HepG2 (cell line): Measurements from ENCODE around the gene FAH. TPM values are rescaled to one million over a fixed set of nuclear protein-coding genes. Genes with fewer than 3 reads are reported as not detected.

Experiments
- ATAC-seq: fragments of 200-7000 bp; cut with Tn5 transposase; 3 replicates; pipeline ENCODE4 v1.9.1; 2020; ENCODE audit warnings: mild to moderate bottlenecking, moderate library complexity
- BruUV-seq: library from RNA; stranded (reverse); fragments of 400-500 nt; replicated peaks from 2 replicates; lab custom pipeline; 2021; lab: Mats Ljungman, UMichigan
- CTCF ChIA-PET: fragments of 300-600 bp; formaldehyde crosslinking; extraction: SDS; loops from one replicate; lab custom pipeline; 2021; ENCODE audit warnings: low total read pairs, inconsistent platforms, low intra/inter-chr PET ratio; lab: Yijun Ruan, JAX
- POLR2A ChIA-PET: fragments of 350-600 bp; sonication (Branson Sonifier 250); formaldehyde crosslinking; loops from one replicate; lab custom pipeline; 2020; ENCODE audit warnings: antibody characterized with exemption, inconsistent platforms; lab: Yijun Ruan, JAX
- DNase-seq: peaks from one replicate; pipeline ENCODE4 v3.0.0-alpha.2; 2015; ENCODE audit warnings: low spot score
- FAIRE-seq: peaks from 3 replicates; lab custom pipeline; 2011; peaks lifted over from hg19 to GRCh38; lab: Jason Lieb, UNC
- H2AFZ ChIP-seq: one replicate; pipeline ENCODE4 v1.6.1; 2011; ENCODE audit warnings: low read length, inconsistent platforms
- H3K27ac ChIP-seq: fragments of 300-600 bp; 3 replicates; pipeline ENCODE4 v1.8.0; 2011; ENCODE audit warnings: mixed run types, mild to moderate bottlenecking, mixed read lengths, low read length, inconsistent platforms; ENCODE audit not compliant: insufficient read depth; ENCODE audit errors: extremely low read length
- H3K27me3 ChIP-seq, 2 experiments: fragments of 200-600 bp in 1 of 2; 2 replicates in 1 of 2; 3 replicates in 1 of 2; pipeline versions ENCODE4 v1.6.0 to v1.8.0; 2011; ENCODE audit warnings: low read length in 2 of 2, mild to moderate bottlenecking in 2 of 2, moderate library complexity in 2 of 2, inconsistent platforms in 1 of 2; ENCODE audit not compliant: insufficient read depth in 2 of 2, control insufficient read depth in 1 of 2
- H3K36me3 ChIP-seq, 2 experiments: fragments of 200-600 bp in 1 of 2; replicated peaks in 1 of 2; 2 replicates in 1 of 2; 3 replicates in 1 of 2; pipeline versions ENCODE4 v1.5.1 to v1.8.0; 2011; ENCODE audit warnings: low read length in 2 of 2, inconsistent platforms in 1 of 2; ENCODE audit not compliant: insufficient read depth in 2 of 2, control insufficient read depth in 1 of 2
- H3K4me1 ChIP-seq: 2 replicates; pipeline ENCODE4 v1.5.1; 2012; ENCODE audit warnings: low read length, inconsistent platforms; ENCODE audit not compliant: insufficient read depth
- H3K4me2 ChIP-seq: 2 replicates; pipeline ENCODE4 v1.6.0; 2011; ENCODE audit warnings: low read depth, low read length, inconsistent platforms
- H3K4me3 ChIP-seq, 3 experiments: fragments of 200-600 bp in 1 of 3; sonication (generic), shearing (Covaris generic) in 1 of 3; replicated peaks in 1 of 3; 2 replicates each; pipeline ENCODE4 v1.5.1; 2011 to 2016; ENCODE audit warnings: low read length in 3 of 3, inconsistent platforms in 2 of 3, low read depth in 2 of 3, mild to moderate bottlenecking in 2 of 3, control low read depth in 1 of 3, mixed read lengths in 1 of 3; ENCODE audit not compliant: insufficient read depth in 1 of 3
- H3K79me2 ChIP-seq: one replicate; pipeline ENCODE4 v1.6.1; 2011; ENCODE audit warnings: low read length, inconsistent platforms; ENCODE audit not compliant: insufficient read depth
- H3K9ac ChIP-seq: 2 replicates; pipeline ENCODE4 v1.6.0; 2011; ENCODE audit warnings: mild to moderate bottlenecking, low read depth, low read length, inconsistent platforms; ENCODE audit not compliant: insufficient read depth
- H3K9me3 ChIP-seq: 2 replicates; pipeline ENCODE4 v1.5.1; 2012; ENCODE audit warnings: mild to moderate bottlenecking, low read length
- H4K20me1 ChIP-seq: 2 replicates; pipeline ENCODE4 v1.6.0; 2011; ENCODE audit warnings: inconsistent platforms, mild to moderate bottlenecking, low read length, moderate library complexity; ENCODE audit not compliant: insufficient read depth
- ATM ChIP-seq: fragments of 450-650 bp; IDR thresholded peaks from 2 replicates; pipeline ENCODE4 v1.7.1; 2017; ENCODE audit warnings: mild to moderate bottlenecking, borderline replicate concordance
- ELF3 ChIP-seq: IDR thresholded peaks from 2 replicates; pipeline ENCODE4 v1.6.1; 2016; ENCODE audit warnings: missing genetic modification reagents, missing compliant biosample characterization
- FOXA3 ChIP-seq: IDR thresholded peaks from 2 replicates; pipeline ENCODE4 v1.6.1; 2016; ENCODE audit warnings: missing genetic modification reagents, missing compliant biosample characterization
- HNF4G ChIP-seq, 2 experiments: sonication (generic) in 1 of 2; formaldehyde crosslinking in 1 of 2; IDR thresholded peaks; 2 replicates each; pipeline versions ENCODE4 v1.4.0 to v1.6.1; 2011 to 2020; ENCODE audit warnings: borderline replicate concordance in 2 of 2, low read depth in 2 of 2, mild to moderate bottlenecking in 2 of 2, low read length in 1 of 2, missing genetic modification reagents in 1 of 2, moderate library complexity in 1 of 2
- ISL2 ChIP-seq: sonication (generic); formaldehyde crosslinking; IDR thresholded peaks from 2 replicates; pipeline ENCODE4 v1.5.0; 2020; ENCODE audit warnings: missing genetic modification reagents
- MTF1 ChIP-seq: sonication (generic); formaldehyde crosslinking; IDR thresholded peaks from 2 replicates; pipeline ENCODE4 v1.5.0; 2020; ENCODE audit warnings: missing genetic modification reagents
- NCOR1 ChIP-seq: fragments of 200-600 bp; sonication (generic); IDR thresholded peaks from 2 replicates; pipeline ENCODE4 v1.7.0; 2017; ENCODE audit warnings: antibody characterized with exemption, low read length, borderline replicate concordance
- SMYD3 ChIP-seq: sonication (generic); formaldehyde crosslinking; IDR thresholded peaks from 2 replicates; pipeline ENCODE4 v1.8.1; 2023; ENCODE audit warnings: mild to moderate bottlenecking, missing genetic modification reagents
- SRSF1 ChIP-seq: fragments of 200-400 bp; formaldehyde crosslinking; optimal IDR thresholded peaks from 2 replicates; pipeline ENCODE3; 2017; ENCODE audit warnings: mild to moderate bottlenecking, low read depth, low read length, moderate library complexity
- ZFP36L2 ChIP-seq: sonication (generic); formaldehyde crosslinking; IDR thresholded peaks from 2 replicates; pipeline ENCODE4 v1.4.0; 2020; ENCODE audit warnings: missing genetic modification reagents
- ZNF124 ChIP-seq: sonication (generic); formaldehyde crosslinking; IDR thresholded peaks from 2 replicates; pipeline ENCODE4 v1.4.0; 2020; ENCODE audit warnings: missing genetic modification reagents
- WGBS: methylation state at CpG from one replicate; pipeline ENCODE4 v1.1.6; 2017; ENCODE audit warnings: low lambda C conversion rate; 5-methylcytosine and 5-hydroxymethylcytosine counted together
- in situ Hi-C: cut with HindIII; loops from 2 replicates; pipeline ENCODE4 v1.10.0; 2017; ENCODE audit warnings: low pct_unique_long_range_greater_than_20kb; ENCODE audit not compliant: extremely low pct_ligation_motif_present
- intact Hi-C: fragments of 100-400 bp; cut with micrococcal nuclease; formaldehyde crosslinking; loops from one replicate; pipeline ENCODE4 v1.10.0; 2022; ENCODE audit not compliant: unreplicated experiment
- polyA plus RNA-seq, 8 experiments: library from polyadenylated mRNA; depleted of rRNA in 3 of 8; stranded (reverse) in 7 of 8; unstranded in 1 of 8; fragments of >200 nt; fragmentation: Illumina TruSeq in 4 of 8; extraction: Trizol in 4 of 8; gene quantifications; 2 replicates each; pipeline versions ENCODE4 v1.2.1 to v1.2.3, GENCODE V29; 2011 to 2016; ENCODE audit warnings: low read depth in 4 of 8, missing spikeins in 1 of 8, mixed read lengths in 1 of 8; ENCODE audit not compliant: insufficient read depth in 1 of 8
- total RNA-seq, 5 experiments: library from RNA; depleted of rRNA; stranded (reverse); fragments of >200 nt; fragmentation: Illumina TruSeq; extraction: Trizol; gene quantifications; 2 replicates each; pipeline ENCODE4 v1.2.3, GENCODE V29; 2016; ENCODE audit warnings: low read depth in 1 of 5
- TF ChIP-seq, protein P1 (sequence below): sonication (generic); formaldehyde crosslinking; IDR thresholded peaks from 2 replicates; pipeline ENCODE4 v1.4.0; 2020; ENCODE audit warnings: mild to moderate bottlenecking, missing genetic modification reagents
- TF ChIP-seq, protein P2 (sequence below): sonication (generic); formaldehyde crosslinking; IDR thresholded peaks from 2 replicates; pipeline ENCODE4 v1.4.0; 2020; ENCODE audit warnings: missing genetic modification reagents
- TF ChIP-seq, protein P3 (sequence below): sonication (generic); formaldehyde crosslinking; conservative IDR thresholded peaks from 2 replicates; pipeline ENCODE4 v1.4.0; 2020; ENCODE audit warnings: mild to moderate bottlenecking, missing genetic modification reagents, moderate library complexity

FAH gene
- total and polyA plus RNA-seq, 2 of the 13 experiments (the other 11 are each of a cell fraction or from before 2014, with no cell fraction given) = 36.6 to 75.0 TPM

DNA sequence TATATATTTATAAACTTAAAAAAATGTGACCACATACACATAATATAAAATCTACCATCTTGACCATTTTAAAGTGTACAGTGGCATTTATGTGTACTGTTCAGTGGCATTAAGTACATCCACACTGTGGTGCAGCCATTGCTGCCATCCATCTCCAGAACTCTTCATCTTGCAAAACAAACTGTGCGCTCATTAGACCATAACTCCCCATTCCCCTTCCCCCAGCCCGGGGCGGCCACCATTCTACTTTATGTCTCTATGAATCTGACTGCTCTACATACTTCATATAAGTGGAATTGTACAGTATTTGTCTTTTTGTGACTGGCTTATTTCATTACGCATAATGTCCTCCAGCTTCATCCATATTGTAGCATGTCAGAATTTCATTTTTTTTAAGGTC, 51.4 kb downstream of the FAH start (continued):
- TF ChIP-seq, protein P1, sequence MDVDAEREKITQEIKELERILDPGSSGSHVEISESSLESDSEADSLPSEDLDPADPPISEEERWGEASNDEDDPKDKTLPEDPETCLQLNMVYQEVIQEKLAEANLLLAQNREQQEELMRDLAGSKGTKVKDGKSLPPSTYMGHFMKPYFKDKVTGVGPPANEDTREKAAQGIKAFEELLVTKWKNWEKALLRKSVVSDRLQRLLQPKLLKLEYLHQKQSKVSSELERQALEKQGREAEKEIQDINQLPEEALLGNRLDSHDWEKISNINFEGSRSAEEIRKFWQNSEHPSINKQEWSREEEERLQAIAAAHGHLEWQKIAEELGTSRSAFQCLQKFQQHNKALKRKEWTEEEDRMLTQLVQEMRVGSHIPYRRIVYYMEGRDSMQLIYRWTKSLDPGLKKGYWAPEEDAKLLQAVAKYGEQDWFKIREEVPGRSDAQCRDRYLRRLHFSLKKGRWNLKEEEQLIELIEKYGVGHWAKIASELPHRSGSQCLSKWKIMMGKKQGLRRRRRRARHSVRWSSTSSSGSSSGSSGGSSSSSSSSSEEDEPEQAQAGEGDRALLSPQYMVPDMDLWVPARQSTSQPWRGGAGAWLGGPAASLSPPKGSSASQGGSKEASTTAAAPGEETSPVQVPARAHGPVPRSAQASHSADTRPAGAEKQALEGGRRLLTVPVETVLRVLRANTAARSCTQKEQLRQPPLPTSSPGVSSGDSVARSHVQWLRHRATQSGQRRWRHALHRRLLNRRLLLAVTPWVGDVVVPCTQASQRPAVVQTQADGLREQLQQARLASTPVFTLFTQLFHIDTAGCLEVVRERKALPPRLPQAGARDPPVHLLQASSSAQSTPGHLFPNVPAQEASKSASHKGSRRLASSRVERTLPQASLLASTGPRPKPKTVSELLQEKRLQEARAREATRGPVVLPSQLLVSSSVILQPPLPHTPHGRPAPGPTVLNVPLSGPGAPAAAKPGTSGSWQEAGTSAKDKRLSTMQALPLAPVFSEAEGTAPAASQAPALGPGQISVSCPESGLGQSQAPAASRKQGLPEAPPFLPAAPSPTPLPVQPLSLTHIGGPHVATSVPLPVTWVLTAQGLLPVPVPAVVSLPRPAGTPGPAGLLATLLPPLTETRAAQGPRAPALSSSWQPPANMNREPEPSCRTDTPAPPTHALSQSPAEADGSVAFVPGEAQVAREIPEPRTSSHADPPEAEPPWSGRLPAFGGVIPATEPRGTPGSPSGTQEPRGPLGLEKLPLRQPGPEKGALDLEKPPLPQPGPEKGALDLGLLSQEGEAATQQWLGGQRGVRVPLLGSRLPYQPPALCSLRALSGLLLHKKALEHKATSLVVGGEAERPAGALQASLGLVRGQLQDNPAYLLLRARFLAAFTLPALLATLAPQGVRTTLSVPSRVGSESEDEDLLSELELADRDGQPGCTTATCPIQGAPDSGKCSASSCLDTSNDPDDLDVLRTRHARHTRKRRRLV (CRISPR knock-in tag) = no peak
- TF ChIP-seq MTF1 (CRISPR knock-in tag) (no peak), ZNF124 (CRISPR knock-in tag) (no peak), FOXA3 (CRISPR knock-in tag) (no peak)
- TF ChIP-seq, protein P2, sequence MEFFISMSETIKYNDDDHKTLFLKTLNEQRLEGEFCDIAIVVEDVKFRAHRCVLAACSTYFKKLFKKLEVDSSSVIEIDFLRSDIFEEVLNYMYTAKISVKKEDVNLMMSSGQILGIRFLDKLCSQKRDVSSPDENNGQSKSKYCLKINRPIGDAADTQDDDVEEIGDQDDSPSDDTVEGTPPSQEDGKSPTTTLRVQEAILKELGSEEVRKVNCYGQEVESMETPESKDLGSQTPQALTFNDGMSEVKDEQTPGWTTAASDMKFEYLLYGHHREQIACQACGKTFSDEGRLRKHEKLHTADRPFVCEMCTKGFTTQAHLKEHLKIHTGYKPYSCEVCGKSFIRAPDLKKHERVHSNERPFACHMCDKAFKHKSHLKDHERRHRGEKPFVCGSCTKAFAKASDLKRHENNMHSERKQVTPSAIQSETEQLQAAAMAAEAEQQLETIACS = no peak
- TF ChIP-seq, all 625 proteins: peak for 0

DNA sequence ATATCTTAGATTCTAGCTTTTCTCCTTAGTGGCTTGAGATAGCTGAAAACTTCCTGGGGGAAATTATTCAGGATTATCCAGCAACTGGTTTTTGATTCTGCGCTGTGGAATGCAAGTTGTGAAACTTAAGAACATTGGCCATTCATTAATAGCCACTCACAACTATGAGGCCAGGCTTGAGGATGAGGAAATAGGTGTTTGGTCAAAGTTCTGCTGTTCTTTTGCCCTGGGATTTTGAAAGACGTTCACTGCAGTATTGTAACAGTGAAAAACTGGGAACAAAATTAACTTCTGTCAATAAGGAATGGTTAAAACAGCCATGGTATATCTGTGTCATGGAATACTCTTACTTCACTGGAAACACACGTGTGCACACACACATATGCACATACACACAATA, 55.1 kb downstream of the FAH start:
- CTCF ChIA-PET = no interaction called here
- in situ Hi-C loops = no loop called here
- Histone ChIP-seq H2AFZ (no peak overlapping the region), H3K79me2 (no peaks in the 10 kb centered on the region), H3K9ac (no peak overlapping the region), H4K20me1 (no peaks in the 10 kb centered on the region), H3K27ac (peak overlapping the region; percentile 45), H3K4me1 (peaks cover 59% of the 10 kb centered on the region), H3K4me3 (no peak overlapping the region), H3K36me3 (no peaks in the 10 kb centered on the region), H3K9me3 (no peaks in the 10 kb centered on the region), H3K27me3 (no peaks in the 10 kb centered on the region), H3K4me2 (peak overlapping the region; percentile 16; the same call in 1 of the 2 replicates)
- intact Hi-C loops = no loop called here
- WGBS = 4% methylated on average over 3 of the region's 3 CpGs
- FAIRE-seq = peak; percentile 94
- ATAC-seq = peak; percentile 93
- POLR2A ChIA-PET = no interaction called here
- peak; percentile 83 for DNase-seq
- BruUV-seq = no TSS peak
- TF ChIP-seq HNF4G (IDR thresholded peaks at IDR 0.05; ENCODE audit: borderline replicate concordance, low read depth, low read length) (peak; percentile 90), HNF4G (CRISPR knock-in tag; IDR thresholded peaks at IDR 0.05; ENCODE audit: borderline replicate concordance, low read depth) (no peak), SMYD3 (CRISPR knock-in tag) (no peak), SRSF1 (no peak), NCOR1 (peak; percentile 91; the same call in 1 of the 2 replicates), ATM (no peak), ISL2 (CRISPR knock-in tag) (peak; percentile 60; the same call in 1 of the 2 replicates), ELF3 (CRISPR knock-in tag) (peak; percentile 73), ZFP36L2 (CRISPR knock-in tag) (no peak)
- TF ChIP-seq, protein P3, sequence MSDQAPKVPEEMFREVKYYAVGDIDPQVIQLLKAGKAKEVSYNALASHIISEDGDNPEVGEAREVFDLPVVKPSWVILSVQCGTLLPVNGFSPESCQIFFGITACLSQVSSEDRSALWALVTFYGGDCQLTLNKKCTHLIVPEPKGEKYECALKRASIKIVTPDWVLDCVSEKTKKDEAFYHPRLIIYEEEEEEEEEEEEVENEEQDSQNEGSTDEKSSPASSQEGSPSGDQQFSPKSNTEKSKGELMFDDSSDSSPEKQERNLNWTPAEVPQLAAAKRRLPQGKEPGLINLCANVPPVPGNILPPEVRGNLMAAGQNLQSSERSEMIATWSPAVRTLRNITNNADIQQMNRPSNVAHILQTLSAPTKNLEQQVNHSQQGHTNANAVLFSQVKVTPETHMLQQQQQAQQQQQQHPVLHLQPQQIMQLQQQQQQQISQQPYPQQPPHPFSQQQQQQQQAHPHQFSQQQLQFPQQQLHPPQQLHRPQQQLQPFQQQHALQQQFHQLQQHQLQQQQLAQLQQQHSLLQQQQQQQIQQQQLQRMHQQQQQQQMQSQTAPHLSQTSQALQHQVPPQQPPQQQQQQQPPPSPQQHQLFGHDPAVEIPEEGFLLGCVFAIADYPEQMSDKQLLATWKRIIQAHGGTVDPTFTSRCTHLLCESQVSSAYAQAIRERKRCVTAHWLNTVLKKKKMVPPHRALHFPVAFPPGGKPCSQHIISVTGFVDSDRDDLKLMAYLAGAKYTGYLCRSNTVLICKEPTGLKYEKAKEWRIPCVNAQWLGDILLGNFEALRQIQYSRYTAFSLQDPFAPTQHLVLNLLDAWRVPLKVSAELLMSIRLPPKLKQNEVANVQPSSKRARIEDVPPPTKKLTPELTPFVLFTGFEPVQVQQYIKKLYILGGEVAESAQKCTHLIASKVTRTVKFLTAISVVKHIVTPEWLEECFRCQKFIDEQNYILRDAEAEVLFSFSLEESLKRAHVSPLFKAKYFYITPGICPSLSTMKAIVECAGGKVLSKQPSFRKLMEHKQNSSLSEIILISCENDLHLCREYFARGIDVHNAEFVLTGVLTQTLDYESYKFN (CRISPR knock-in tag) = peak; percentile 71
